HCT116 (cell line): Measurements from ENCODE around the gene TNFRSF18. TPM values are rescaled to one million over a fixed set of nuclear protein-coding genes. Genes with fewer than 3 reads are reported as not detected.

Experiments used
- ATAC-seq: fragments of 200-7000 bp; cut with Tn5 transposase; 2 replicates; pipeline ENCODE4 v1.9.1; 2020; ENCODE audit warnings: mild to moderate bottlenecking, moderate library complexity
- BruUV-seq: library from RNA; stranded (reverse); fragments of 400-500 nt; replicated peaks from 2 replicates; lab custom pipeline; 2021; lab: Mats Ljungman, UMichigan
- CTCF ChIA-PET: fragments of 300-600 bp; sonication (Branson Sonifier 250); formaldehyde crosslinking; loops from one replicate; lab custom pipeline; 2021; ENCODE audit warnings: antibody characterized with exemption; lab: Charles Lee
- POLR2A ChIA-PET: fragments of 300-600, 350-600 bp; sonication (Branson Sonifier 250); formaldehyde crosslinking; loops from one replicate; lab custom pipeline; 2021; ENCODE audit warnings: antibody characterized with exemption; lab: Charles Lee
- RAD21 ChIA-PET, 2 experiments: fragments of 300-600 bp; sonication (Branson Sonifier 250); formaldehyde crosslinking; loops; one replicate each; lab custom pipeline; 2023; ENCODE audit warnings: low total read pairs in 2 of 2; ENCODE audit not compliant: uncharacterized antibody in 2 of 2, unreplicated experiment in 2 of 2, low non-redundant PET in 1 of 2; lab: Charles Lee
- DNase-seq: peaks from one replicate; pipeline ENCODE4 v3.0.0-alpha.2; 2010; ENCODE audit warnings: low read depth, low spot score
- H2AFZ ChIP-seq: fragments of 200-600 bp; shearing (Covaris generic), sonication (generic); 2 replicates; pipeline ENCODE4 v1.6.1; 2017; ENCODE audit warnings: low read depth, mixed run types, mixed read lengths, antibody characterized with exemption, low read length; ENCODE audit not compliant: poor library complexity, severe bottlenecking
- H3K27ac ChIP-seq: 2 replicates; pipeline ENCODE4 v1.5.1; 2012; ENCODE audit warnings: low read depth, low read length
- H3K27me3 ChIP-seq: fragments of 200-600 bp; sonication (generic); 2 replicates; pipeline ENCODE4 v1.6.1; 2016; ENCODE audit warnings: mixed run types, low read length, mixed read lengths; ENCODE audit not compliant: insufficient read depth
- H3K36me3 ChIP-seq, 2 experiments: fragments of 200-500 bp in 1 of 2; fragments of 200-600 bp in 1 of 2; sonication (Bioruptor generic) in 1 of 2; sonication (generic) in 1 of 2; 2 replicates each; pipeline versions ENCODE4 v1.5.1 to v1.6.1; 2014 to 2016; ENCODE audit warnings: low read length in 2 of 2, inconsistent platforms in 1 of 2, mixed read lengths in 1 of 2, mixed run types in 1 of 2; ENCODE audit not compliant: insufficient read depth in 2 of 2, control insufficient read depth in 1 of 2
- H3K4me1 ChIP-seq, 2 experiments: fragments of 200-600 bp in 1 of 2; sonication (generic) in 1 of 2; 2 replicates each; pipeline versions ENCODE4 v1.5.1 to v1.6.1; 2012 to 2017; ENCODE audit warnings: low read length in 2 of 2, inconsistent platforms in 1 of 2, mild to moderate bottlenecking in 1 of 2, mixed read lengths in 1 of 2, mixed run types in 1 of 2, moderate library complexity in 1 of 2; ENCODE audit not compliant: insufficient read depth in 2 of 2, control insufficient read depth in 1 of 2
- H3K4me2 ChIP-seq: fragments of 200-600 bp; sonication (generic); 2 replicates; pipeline ENCODE4 v1.6.1; 2017; ENCODE audit warnings: mixed run types, low read length, mixed read lengths
- H3K4me3 ChIP-seq, 2 experiments: fragments of 200-600 bp in 1 of 2; sonication (generic) in 1 of 2; replicated peaks in 1 of 2; 2 replicates each; pipeline ENCODE4 v1.5.1; 2011 to 2016; ENCODE audit warnings: low read length in 2 of 2, control low read depth in 1 of 2, low read depth in 1 of 2, mild to moderate bottlenecking in 1 of 2, mixed read lengths in 1 of 2, mixed run types in 1 of 2
- H3K79me2 ChIP-seq: fragments of 200-600 bp; sonication (generic); 2 replicates; pipeline ENCODE4 v1.6.1; 2017; ENCODE audit warnings: mild to moderate bottlenecking, mixed run types, low read length, moderate library complexity, mixed read lengths; ENCODE audit not compliant: insufficient read depth
- H3K9ac ChIP-seq: fragments of 200-600 bp; sonication (generic); 2 replicates; pipeline ENCODE4 v1.6.1; 2016; ENCODE audit warnings: low read length, mixed read lengths
- H3K9me2 ChIP-seq: fragments of 200-600 bp; sonication (generic), shearing (Covaris generic); 2 replicates; pipeline ENCODE4 v1.6.1; 2017; ENCODE audit warnings: mixed run types, mild to moderate bottlenecking, moderate library complexity; ENCODE audit not compliant: insufficient read depth
- H3K9me3 ChIP-seq, 2 experiments: fragments of 200-500 bp in 1 of 2; fragments of 200-600 bp in 1 of 2; sonication (Bioruptor generic) in 1 of 2; sonication (generic) in 1 of 2; 2 replicates each; pipeline ENCODE4 v1.6.1; 2014 to 2017; ENCODE audit warnings: low read length in 2 of 2, mixed read lengths in 2 of 2, inconsistent platforms in 1 of 2, low read depth in 1 of 2, mild to moderate bottlenecking in 1 of 2, mixed run types in 1 of 2, moderate library complexity in 1 of 2; ENCODE audit not compliant: control insufficient read depth in 1 of 2, insufficient read depth in 1 of 2
- H4K20me1 ChIP-seq: fragments of 200-600 bp; sonication (generic), shearing (Covaris generic); 2 replicates; pipeline ENCODE4 v1.6.1; 2017; ENCODE audit warnings: mixed run types, mild to moderate bottlenecking, moderate library complexity; ENCODE audit not compliant: insufficient read depth
- ATF3 ChIP-seq: IDR thresholded peaks from 2 replicates; pipeline ENCODE4 v1.6.1; 2012
- FOSL1 ChIP-seq: IDR thresholded peaks from 2 replicates; pipeline ENCODE4 v1.6.1; 2012; ENCODE audit warnings: low read depth
- ZFX ChIP-seq: fragments of 450-650 bp; IDR thresholded peaks from 2 replicates; pipeline ENCODE4 v1.6.1; 2017
- intact Hi-C: fragments of 100-400 bp; cut with micrococcal nuclease; formaldehyde crosslinking; loops from 2 replicates; pipeline ENCODE4 v1.10.0; 2022
- total RNA-seq: library from RNA; stranded (reverse); gene quantifications from one replicate; pipeline ENCODE4 v1.2.1, GENCODE V29; 2021; ENCODE audit not compliant: unreplicated experiment
- TF ChIP-seq, protein P1 (sequence below), 3 experiments: fragments of 200-600 bp in 1 of 3; sonication (generic) in 1 of 3; IDR thresholded peaks in 2 of 3; conservative IDR thresholded peaks in 1 of 3; 2 replicates each; pipeline ENCODE4 v1.5.1; 2012 to 2017; ENCODE audit warnings: low read depth in 2 of 3, low read length in 2 of 3, antibody characterized with exemption in 1 of 3, borderline replicate concordance in 1 of 3, control low read depth in 1 of 3, mild to moderate bottlenecking in 1 of 3, mixed read lengths in 1 of 3, mixed run types in 1 of 3, moderate library complexity in 1 of 3; ENCODE audit not compliant: insufficient read depth in 1 of 3

The TNFRSF18 gene
- total RNA-seq, 1 experiment from 2014 or later: 56.2 TPM

- TF ChIP-seq, protein P1, sequence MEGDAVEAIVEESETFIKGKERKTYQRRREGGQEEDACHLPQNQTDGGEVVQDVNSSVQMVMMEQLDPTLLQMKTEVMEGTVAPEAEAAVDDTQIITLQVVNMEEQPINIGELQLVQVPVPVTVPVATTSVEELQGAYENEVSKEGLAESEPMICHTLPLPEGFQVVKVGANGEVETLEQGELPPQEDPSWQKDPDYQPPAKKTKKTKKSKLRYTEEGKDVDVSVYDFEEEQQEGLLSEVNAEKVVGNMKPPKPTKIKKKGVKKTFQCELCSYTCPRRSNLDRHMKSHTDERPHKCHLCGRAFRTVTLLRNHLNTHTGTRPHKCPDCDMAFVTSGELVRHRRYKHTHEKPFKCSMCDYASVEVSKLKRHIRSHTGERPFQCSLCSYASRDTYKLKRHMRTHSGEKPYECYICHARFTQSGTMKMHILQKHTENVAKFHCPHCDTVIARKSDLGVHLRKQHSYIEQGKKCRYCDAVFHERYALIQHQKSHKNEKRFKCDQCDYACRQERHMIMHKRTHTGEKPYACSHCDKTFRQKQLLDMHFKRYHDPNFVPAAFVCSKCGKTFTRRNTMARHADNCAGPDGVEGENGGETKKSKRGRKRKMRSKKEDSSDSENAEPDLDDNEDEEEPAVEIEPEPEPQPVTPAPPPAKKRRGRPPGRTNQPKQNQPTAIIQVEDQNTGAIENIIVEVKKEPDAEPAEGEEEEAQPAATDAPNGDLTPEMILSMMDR (IDR thresholded peaks at IDR 0.05 in 2 of 3, conservative IDR thresholded peaks at IDR 0.05 in 1 of 3; ENCODE audit: borderline replicate concordance in 1 of 3, insufficient read depth in 1 of 3, low read depth in 2 of 3, low read length in 2 of 3): no peak
- TF ChIP-seq ZFX (no peak), FOSL1 (no peak)
These were observed 2.6 kb downstream of the TNFRSF18 start (continued) for GRCh38 chr1:1203561-1204424.

DNA sequence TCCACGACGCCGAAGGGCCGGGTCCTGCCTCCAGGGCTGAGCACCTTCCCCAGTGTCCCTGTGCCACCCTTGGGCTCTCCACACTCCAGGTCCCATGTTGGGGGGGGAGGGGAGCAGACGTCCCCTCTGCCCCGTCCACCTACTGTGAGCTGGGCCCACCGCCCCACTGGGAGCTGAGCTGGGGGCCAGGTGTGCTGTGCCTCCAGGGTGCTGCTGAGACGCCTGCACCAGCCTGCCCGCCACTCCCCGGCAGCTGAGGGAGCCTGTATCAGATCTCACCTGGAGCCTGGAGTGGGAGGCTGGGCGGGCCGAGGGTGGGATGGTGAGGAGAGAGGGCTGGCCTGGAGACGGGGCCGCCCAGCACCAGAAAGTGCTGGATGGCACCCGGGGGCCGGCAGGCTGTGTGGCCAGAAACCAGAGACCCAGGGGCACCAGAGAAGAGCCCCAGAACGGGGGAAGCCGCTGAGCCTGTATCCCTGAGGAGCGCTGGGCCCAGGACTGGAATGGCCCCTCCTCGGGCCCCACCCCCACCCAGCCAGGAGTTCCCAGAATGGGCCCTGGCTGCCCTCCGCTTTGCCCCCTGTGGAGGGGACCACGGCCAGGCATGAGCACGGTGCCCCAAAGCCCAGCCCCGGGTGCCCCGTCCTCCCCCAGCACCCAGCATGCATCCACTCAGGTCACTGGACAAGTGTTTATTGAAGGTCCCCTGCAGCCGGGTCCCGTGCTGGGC is 3.4 kb downstream of the TNFRSF18 start:
- H3K9me2 ChIP-seq: no peaks in the 10 kb centered on the region
- H3K27ac ChIP-seq: no peak overlapping the region
- DNase-seq: no peak
- no peak for ATAC-seq
- H2AFZ ChIP-seq: no peak overlapping the region
- no peaks in the 10 kb centered on the region for H4K20me1 ChIP-seq
- intact Hi-C loops: no loop called here
- no peak for TF ChIP-seq ATF3
- TF ChIP-seq, all 23 proteins: peak for 0
- no peaks in the 10 kb centered on the region for H3K9me3 ChIP-seq
- H3K4me1 ChIP-seq: peaks cover 19 to 30% of the 10 kb centered on the region in 2 experiments
- no peaks in the 10 kb centered on the region for H3K36me3 ChIP-seq
- H3K9ac ChIP-seq: no peak overlapping the region
- H3K79me2 ChIP-seq: peaks cover 8% of the 10 kb centered on the region; the same call in 1 of the 2 replicates
- H3K4me3 ChIP-seq: no peak overlapping the region
- CTCF ChIA-PET: no interaction called here
- no TSS peak for BruUV-seq
- POLR2A ChIA-PET: no interaction called here
- RAD21 ChIA-PET: no interaction called here
- H3K4me2 ChIP-seq: no peak overlapping the region
- H3K27me3 ChIP-seq: no peaks in the 10 kb centered on the region
